Renal pelvis (tissue), 4 donors: ENCODE data around the gene GRK6. TPM values are rescaled to one million over a fixed set of nuclear protein-coding genes. Genes with fewer than 3 reads are reported as not detected.

Source experiments
- DNase-seq: peaks from one replicate; pipeline ENCODE4 v3.0.0-alpha.2; 2013
- polyA plus RNA-seq, 3 donors: library from polyadenylated mRNA; unstranded; fragments of 120-200 nt; gene quantifications; one replicate each; pipeline ENCODE4 v1.2.1, GENCODE V29; 2013; ENCODE audit not compliant: insufficient read length in 3 of 3

Gene GRK6
- polyA plus RNA-seq, 3 donors, result 27.9 to 32.3 (median 30.6) TPM

DNA sequence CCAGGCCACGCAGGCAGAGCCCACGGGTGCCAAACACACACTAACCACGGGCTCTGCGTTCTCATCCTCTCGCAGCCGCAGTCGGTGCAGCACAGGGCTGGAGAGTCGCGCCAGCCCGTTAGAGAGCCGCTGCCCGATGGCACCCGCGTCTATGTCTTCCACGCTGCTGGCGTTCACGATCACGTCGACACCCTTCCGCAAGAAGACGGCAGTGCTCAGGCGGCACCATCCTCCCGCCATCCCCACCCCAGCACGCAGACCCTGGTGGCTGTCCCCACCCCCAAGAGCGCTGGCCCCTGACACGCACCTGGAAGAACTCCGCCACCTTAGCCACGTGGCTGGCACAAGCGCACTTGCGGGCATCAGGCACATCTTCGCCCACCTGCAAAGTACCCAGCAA is 41.0 kb downstream of the GRK6 start:
- DNase-seq, result no peak

GRCh38 chr5:177468329-177468684 is 41.8 kb downstream of the GRK6 start:
- no peak for DNase-seq

GRCh38 chr5:177468685-177469628 is 42.5 kb downstream of the GRK6 start:
- no peak for DNase-seq

GRCh38 chr5:177469750-177470525 is 43.5 kb downstream of the GRK6 start:
- DNase-seq, result no peak

GRCh38 chr5:177470759-177471536 is 44.5 kb downstream of the GRK6 start:
- no peak for DNase-seq

DNA sequence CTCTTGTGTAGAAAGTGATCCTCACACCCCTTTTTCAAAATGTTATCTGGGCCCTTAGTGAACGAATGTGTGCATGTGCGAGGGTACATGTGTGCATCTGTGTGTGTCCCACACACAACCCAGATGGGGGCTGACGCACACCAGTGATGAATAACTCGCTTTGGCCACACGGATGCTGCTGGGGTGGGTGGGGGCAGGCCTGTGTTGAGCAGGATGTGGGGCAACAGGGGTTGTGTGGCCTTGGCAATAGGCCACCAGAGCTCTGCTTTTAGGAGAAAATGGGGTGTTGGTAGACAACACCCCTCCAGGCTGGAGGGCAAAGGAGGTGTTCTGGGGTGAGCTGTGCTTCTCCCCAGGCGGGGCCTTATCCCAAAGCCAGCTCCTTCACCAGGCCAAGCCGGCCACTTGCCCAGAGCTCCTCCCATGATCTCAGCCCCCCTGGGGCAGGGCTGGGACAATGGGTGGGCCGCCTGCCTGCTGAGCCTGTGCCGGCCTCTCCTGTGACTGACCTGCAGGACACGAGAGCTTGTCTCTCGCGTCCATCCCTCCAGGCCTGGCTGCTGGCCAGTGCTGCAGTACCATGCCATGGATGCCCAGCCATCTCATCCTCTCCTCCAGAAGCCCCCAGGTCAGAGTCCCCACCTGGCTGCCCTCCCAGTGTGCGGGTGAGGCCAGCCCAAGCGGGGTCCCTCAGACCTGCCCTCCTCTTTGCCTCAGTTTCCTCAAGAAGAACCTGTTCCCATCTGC is 45.3 kb downstream of the GRK6 start:
- DNase-seq, result no peak

- DNase-seq, result peak; percentile 64
These were observed 46.3 kb downstream of the GRK6 start for GRCh38 chr5:177472460-177473442.

- peak; percentile 65 for DNase-seq
These were observed 47.0 kb downstream of the GRK6 start, which contains the start of gene DBN1 for GRCh38 chr5:177473443-177474001. Gene DBN1 (minus strand): TSS chr5:177473634. CDS start chr5:177473521, 113 bp downstream.

DNA sequence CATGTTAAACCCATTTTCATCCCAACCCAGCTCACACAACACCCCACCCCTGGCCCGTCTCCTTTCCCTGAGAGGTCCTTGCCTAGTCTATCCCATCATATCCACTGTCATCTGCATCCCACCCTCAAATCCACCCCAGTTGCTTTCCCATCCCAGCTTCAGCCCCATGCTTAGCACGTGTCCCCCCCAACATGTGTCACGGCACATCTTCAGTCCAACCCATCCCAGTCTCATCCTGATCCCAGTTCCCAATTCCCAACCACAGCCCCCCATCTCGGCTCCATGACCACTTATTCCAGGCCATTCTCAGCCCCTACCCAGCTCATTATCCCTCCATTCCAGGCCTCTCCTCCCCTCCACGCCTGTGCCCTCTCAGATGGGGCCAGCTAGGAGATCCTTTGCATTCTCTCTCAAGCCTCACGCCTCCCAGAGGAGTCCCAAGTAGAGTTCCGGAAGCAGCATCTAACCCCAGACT is 47.6 kb downstream of the GRK6 start:
- no peak for DNase-seq

DNA sequence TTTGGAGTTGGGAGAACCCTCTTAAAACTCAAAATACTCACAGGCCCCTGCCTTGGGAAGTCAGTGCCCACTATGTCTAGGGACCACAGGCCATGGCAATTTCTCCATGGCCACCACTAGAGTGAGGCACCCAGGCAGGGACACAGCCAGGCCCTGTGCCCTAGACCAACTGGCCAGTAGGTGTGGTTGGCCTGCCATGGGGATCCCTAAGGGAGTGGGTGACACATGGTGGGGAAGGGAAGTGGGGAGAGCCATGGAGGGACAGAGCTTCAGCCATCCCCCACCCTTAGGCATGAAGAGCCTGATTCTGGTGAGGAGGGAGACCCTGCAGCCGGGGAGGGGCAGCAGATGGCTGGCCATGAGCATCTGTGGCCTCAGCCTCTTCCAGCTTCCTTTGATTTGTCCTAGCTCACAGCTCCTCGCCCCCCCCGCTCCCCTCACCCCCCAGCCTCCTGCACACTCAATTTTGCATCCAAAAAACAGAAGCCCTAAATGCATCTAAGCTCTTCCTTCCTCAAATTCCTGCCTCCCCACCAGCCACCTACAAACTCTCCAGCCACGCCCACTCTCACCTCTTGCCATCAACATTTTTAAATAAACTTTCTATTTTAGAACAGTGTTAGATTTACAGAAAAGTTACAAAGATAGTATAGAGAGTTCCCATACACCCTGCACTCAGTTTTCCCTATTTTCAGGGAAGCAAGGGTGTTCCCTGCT is 48.5 kb downstream of the GRK6 start:
- DNase-seq, result no peak

DNA sequence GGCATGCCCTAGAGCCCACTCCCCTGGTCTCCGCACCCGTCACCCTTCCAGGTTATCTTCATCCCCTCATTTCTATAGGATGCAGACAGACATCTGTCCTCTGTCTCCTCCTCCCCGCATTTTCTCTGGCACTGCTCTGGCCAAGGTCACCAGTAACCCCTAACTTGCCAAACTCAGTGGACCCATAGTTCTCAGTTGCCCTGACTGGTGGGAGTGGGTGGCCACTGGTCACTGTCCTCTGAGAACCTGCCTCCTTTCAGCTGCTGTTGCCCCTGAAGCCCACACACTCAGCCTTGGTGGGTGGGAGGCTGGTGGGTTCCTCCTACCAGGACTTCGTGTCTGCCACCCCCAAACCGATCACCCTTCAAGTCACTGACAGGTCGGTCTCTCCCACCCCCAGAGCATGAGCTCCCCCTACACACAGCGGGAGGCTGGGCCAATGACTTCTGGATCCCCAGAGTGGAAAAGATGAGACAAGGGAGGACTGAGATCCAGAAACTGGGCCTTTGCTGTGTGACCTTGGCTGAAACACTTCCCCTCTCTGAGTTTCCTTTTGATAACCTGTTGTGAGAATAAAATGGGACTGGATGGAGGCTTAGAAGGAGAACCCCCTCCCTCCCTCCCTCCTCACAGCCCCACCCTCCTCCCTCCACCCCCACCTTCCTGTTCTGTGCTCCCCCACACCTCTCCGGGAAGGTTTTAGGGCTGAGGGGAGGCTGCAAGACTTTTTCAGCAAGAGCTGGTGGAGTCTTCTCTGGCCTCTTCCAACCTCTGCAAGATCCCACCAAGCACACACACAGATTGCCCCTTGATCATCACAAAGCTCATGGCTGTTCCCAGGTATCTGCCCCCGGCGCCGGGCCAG is 49.3 kb downstream of the GRK6 start:
- no peak for DNase-seq

- no peak for DNase-seq
These were observed 50.2 kb downstream of the GRK6 start for GRCh38 chr5:177476531-177477233.

GRCh38 chr5:177477701-177478477 is 51.4 kb downstream of the GRK6 start:
- no peak for DNase-seq

- DNase-seq, result no peak
These were observed 52.5 kb downstream of the GRK6 start for GRCh38 chr5:177478711-177479646.

DNA sequence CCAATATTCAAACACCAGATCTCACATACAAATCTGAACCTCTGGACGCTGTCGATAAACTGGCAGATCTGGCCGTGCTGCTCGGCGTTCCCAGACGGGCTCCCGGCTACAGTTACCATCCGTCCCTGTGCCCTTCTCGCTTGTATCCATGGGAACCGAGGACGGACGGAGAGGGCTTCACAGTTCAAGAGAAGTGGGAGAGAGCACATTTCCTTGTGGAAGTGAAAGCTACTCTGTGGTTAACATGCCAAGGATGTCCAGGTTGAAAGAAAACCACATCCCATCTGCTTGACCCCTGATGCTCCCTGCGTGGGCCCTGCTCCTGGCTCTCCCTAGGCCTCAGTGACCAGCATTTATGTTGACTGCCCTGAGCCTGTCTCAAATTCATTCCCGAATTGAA is 53.3 kb downstream of the GRK6 start:
- peak; percentile 65 for DNase-seq
